TTC549 (cell line): ENCODE results near the gene OMP.

Experiments used
- FAIRE-seq: peaks from 2 replicates; lab custom pipeline; 2012; peaks lifted over from hg19 to GRCh38; lab: Jason Lieb, UNC

Gene OMP

GRCh38 chr11:77141034-77141433 lies 38.4 kb downstream of the OMP start:
- no peak for FAIRE-seq

- FAIRE-seq: no peak
Measured at GRCh38 chr11:77141475-77141874, 38.8 kb downstream of the OMP start.

- FAIRE-seq: no peak
Measured at GRCh38 chr11:77142091-77142975, 39.7 kb downstream of the OMP start.

GRCh38 chr11:77143405-77144020 lies 40.9 kb downstream of the OMP start:
- FAIRE-seq: no peak

DNA sequence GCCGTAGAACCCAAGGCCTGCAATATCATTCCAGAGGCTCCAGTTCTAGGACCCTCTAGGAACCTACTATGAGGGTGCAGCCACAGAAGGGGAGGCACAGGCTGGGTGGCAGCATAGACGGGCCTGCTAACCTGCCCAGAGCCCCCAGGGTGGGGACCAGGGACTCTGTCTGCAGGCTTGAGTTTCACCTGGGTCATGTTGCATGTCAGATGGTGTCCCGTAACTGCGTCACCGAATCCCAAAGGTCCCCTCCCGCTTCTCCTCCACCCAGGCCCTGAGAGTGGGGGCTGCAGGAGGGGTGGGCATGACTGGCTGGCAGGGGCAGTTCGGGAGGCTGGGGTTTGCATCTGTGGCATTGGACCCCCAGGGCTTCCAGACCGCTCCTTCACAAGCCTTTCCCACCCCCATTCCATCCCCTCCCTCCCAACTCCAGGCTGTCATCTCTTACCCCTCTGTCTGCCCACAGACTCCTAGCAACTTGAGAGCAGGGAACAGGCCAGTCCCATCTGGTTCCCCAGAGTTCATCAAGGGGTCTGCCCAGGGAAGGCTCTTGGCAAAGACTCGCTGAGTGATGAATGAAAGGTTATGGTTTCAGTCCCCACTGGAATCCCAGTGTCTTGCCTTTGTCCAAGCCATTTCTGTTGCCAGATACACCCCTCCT lies 41.7 kb downstream of the OMP start:
- FAIRE-seq: no peak

DNA sequence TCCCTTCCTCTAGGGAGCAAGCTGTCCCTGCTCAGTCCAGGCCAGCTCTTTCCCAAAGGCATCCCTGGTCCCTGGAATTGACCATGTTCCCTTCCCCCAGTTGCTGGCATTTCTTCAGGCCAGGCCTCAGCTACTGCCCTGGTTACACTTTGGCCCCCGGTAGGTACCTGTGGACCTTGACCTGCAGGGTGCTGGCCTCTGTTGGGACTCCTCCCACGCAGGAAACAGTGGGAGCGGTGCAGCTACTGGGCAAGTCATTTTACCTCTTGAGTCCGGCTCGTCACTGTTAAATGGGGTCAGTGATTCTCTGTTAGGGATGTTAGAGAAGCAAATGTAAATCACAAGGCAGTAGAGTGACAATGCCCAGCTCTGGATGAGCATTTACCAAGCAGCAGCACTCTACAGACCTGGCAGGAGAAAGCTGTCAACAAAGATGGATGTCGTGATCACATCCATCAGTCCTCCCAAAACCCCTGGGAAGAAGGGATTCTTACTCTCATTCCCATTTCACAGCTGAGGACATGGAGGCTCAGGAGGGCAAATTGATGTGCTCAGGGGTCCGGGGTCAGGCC lies 42.3 kb downstream of the OMP start:
- no peak for FAIRE-seq

DNA sequence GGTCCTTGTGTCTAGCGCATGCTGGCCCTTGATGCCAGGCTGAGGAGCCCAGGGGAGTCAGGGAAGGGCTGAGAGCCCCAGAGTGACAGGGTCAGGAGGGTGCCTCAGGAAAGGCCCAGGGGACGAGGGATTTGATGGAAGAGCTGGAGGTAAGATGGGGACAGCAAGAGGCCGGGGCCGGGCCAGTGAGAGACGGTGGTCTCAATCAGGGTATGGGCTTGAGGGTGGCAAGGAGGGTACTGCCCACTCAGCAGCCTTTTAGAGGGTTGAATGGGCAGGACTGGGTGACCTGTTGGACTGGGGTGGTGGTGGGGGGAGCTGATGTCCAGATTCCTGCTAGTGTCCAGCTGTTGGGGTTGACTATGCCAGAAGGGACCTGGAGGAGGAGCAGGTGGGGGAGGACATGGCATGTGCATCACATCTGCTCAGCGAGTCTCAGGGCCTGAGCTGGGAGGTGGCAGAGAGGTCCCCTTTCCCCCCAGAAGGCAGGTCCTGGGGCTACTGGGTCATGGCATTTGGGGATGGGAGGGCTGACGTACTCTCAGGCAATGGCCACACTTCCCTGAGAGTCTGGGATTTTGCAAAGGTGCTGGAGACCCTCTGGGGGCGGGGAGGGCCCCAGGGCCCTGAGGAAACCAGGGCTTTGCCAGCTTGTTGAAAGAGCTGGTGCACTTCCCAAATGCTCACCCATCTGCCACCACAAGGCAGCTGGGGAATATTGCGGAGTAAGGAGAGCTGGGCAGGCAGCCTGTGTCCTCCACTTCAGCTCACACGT lies 43.8 kb downstream of the OMP start:
- no peak for FAIRE-seq

GRCh38 chr11:77147036-77147315 lies 44.3 kb downstream of the OMP start:
- no peak for FAIRE-seq

DNA sequence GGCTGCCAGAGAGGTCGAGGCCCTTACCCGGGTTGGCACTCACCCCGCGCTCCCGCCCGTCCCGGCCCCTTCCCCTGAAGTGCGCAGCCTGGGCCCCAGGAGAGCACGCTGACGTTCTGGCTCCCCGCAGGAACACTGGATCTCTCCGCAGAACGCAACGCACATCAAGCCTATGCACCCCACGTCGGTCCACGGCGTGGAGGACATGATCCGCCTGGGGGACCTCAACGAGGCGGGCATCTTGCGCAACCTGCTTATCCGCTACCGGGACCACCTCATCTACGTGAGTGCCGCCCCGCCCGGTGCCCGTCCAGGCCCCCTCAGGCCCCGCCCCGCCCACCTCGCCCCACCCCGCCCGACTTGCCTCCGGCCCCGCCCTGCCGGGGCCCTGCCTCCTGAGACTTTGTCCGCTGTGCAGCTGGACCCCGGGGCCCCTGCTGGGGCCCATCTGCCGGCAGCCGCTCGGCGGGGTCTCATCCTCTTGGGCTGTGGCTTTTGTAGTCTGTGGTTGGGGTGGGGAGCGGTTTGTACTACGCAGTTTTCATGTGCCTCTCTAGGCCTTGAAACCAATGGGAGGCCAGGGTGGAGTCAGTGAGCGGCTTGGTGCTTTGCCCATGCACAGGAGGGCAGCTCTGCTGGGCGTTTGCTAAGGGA lies 45.2 kb downstream of the OMP start:
- no peak for FAIRE-seq

- FAIRE-seq: no peak
Measured at GRCh38 chr11:77148963-77149715, 46.5 kb downstream of the OMP start.

- FAIRE-seq: no peak
Measured at GRCh38 chr11:77149716-77150392, 47.2 kb downstream of the OMP start.

DNA sequence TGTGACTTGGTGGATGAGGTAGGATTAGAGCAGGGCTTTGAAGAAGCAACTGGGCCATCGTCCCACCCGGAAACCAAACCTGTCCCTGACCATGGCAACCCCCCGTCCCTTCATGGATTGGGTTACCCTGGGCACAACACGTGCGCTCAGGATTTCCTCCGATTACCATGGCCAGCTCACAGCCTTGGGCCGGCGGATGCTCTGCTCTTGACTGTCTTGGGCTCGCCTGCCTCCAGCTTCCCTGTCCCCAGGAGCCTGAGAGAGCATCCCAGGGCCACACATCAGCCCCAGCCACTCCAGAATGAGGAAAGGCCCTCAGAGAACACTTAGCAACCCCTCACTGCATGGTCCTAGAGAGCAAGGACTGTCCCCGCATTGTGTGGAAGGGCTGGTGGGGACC lies 48.2 kb downstream of the OMP start:
- no peak for FAIRE-seq

GRCh38 chr11:77151804-77152509 lies 49.3 kb downstream of the OMP start:
- FAIRE-seq: no peak

GRCh38 chr11:77152846-77153245 lies 50.2 kb downstream of the OMP start:
- FAIRE-seq: no peak
